GM12891 (cell line): ENCODE data around the gene ABCG1.

Experiments used
- PAX5 ChIP-seq: IDR thresholded peaks from 2 replicates; pipeline ENCODE4 v1.6.1; 2011; ENCODE audit warnings: low read length, moderate library complexity, mild to moderate bottlenecking; ENCODE audit not compliant: insufficient read depth, severe bottlenecking
- POLR2A ChIP-seq: IDR thresholded peaks from 2 replicates; pipeline ENCODE4 v1.6.1; 2011; ENCODE audit warnings: low read depth, low read length, control low read depth
- POLR2AphosphoS5 ChIP-seq: IDR thresholded peaks from 2 replicates; pipeline ENCODE4 v1.6.1; 2011; ENCODE audit warnings: low read depth, low read length, control low read depth
- POU2F2 ChIP-seq: IDR thresholded peaks from 2 replicates; pipeline ENCODE4 v1.6.1; 2011; ENCODE audit warnings: low read depth, mild to moderate bottlenecking, control low read depth, low read length, moderate library complexity
- SPI1 ChIP-seq: IDR thresholded peaks from 2 replicates; pipeline ENCODE4 v1.6.1; 2011; ENCODE audit warnings: low read depth, low read length, control low read depth
- TAF1 ChIP-seq: IDR thresholded peaks from 2 replicates; pipeline ENCODE4 v1.6.1; 2011; ENCODE audit warnings: low read depth, low read length, control low read depth

- TF ChIP-seq POLR2A (no peak), POLR2AphosphoS5 (no peak), TAF1 (no peak), SPI1 (no peak), PAX5 (no peak), POU2F2 (no peak)
These were observed 77.6 kb downstream of the ABCG1 start for GRCh38 chr21:42296501-42296900.
